Hepatocyte (in vitro differentiated cells): ENCODE measurements around the gene IZUMO1. TPM values are rescaled to one million over a fixed set of nuclear protein-coding genes. Genes with fewer than 3 reads are reported as not detected.

ENCODE experiments used
- DNase-seq: peaks from one replicate; pipeline ENCODE4 v3.0.0-alpha.2; 2016; ENCODE audit warnings: low spot score
- H2AFZ ChIP-seq: fragments of 200-600 bp; sonication (generic); 2 replicates; pipeline ENCODE4 v1.6.0; 2016; ENCODE audit warnings: antibody characterized with exemption, mild to moderate bottlenecking
- H3K27ac ChIP-seq: fragments of 200-600 bp; sonication (generic); 2 replicates; pipeline ENCODE4 v1.5.1; 2016; ENCODE audit warnings: mild to moderate bottlenecking
- H3K27me3 ChIP-seq: fragments of 200-600 bp; sonication (generic); 2 replicates; pipeline ENCODE4 v1.6.1; 2016
- H3K36me3 ChIP-seq: fragments of 200-600 bp; sonication (generic); replicated peaks from 2 replicates; pipeline ENCODE4 v1.5.1; 2016; ENCODE audit warnings: low read depth; ENCODE audit not compliant: insufficient read depth
- H3K4me1 ChIP-seq: fragments of 200-600 bp; sonication (generic); 2 replicates; pipeline ENCODE4 v1.5.1; 2016; ENCODE audit warnings: mild to moderate bottlenecking, moderate library complexity; ENCODE audit not compliant: insufficient read depth
- H3K4me2 ChIP-seq: fragments of 200-600 bp; sonication (generic); 2 replicates; pipeline ENCODE4 v1.6.0; 2016
- H3K4me3 ChIP-seq: fragments of 200-600 bp; sonication (generic); 2 replicates; pipeline ENCODE4 v1.5.1; 2016; ENCODE audit warnings: mild to moderate bottlenecking
- H3K79me2 ChIP-seq: fragments of 200-600 bp; sonication (generic); 2 replicates; pipeline ENCODE4 v1.6.0; 2017; ENCODE audit warnings: mild to moderate bottlenecking
- H3K9me2 ChIP-seq: fragments of 200-600 bp; sonication (generic); replicated peaks from 2 replicates; pipeline ENCODE4 v1.6.0; 2017; ENCODE audit warnings: mild to moderate bottlenecking; ENCODE audit not compliant: insufficient read depth
- H3K9me3 ChIP-seq: fragments of 200-600 bp; sonication (generic); 2 replicates; pipeline ENCODE4 v1.5.1; 2016; ENCODE audit warnings: low read depth, mild to moderate bottlenecking
- H4K20me1 ChIP-seq: fragments of 200-600 bp; sonication (generic); 2 replicates; pipeline ENCODE4 v1.6.0; 2016; ENCODE audit warnings: mild to moderate bottlenecking; ENCODE audit not compliant: insufficient read depth, poor library complexity, severe bottlenecking
- EZH2 ChIP-seq: fragments of 200-600 bp; sonication (generic); IDR thresholded peaks from 2 replicates; pipeline ENCODE4 v1.6.1; 2016; ENCODE audit warnings: antibody characterized with exemption, mild to moderate bottlenecking, borderline replicate concordance
- EZH2phosphoT487 ChIP-seq: fragments of 200-600 bp; sonication (generic); IDR thresholded peaks from one replicate; pipeline ENCODE4 v1.6.1; 2018; ENCODE audit warnings: antibody characterized with exemption, mild to moderate bottlenecking, low read depth, moderate library complexity; ENCODE audit not compliant: unreplicated experiment, severe bottlenecking
- WGBS: methylation state at CpG from one replicate; pipeline ENCODE4 v1.1.6; 2016; ENCODE audit warnings: low lambda C conversion rate; ENCODE audit errors: missing lambda C conversion rate; 5-methylcytosine and 5-hydroxymethylcytosine counted together
- polyA plus RNA-seq: library from polyadenylated mRNA; unstranded; fragments of >200 nt; fragmentation: Nextera tagmentation; extraction: Ambion mirVana; gene quantifications from 2 replicates; pipeline ENCODE4 v1.2.1, GENCODE V29; 2016
- total RNA-seq: library from RNA; depleted of rRNA; stranded (reverse); fragments of >200 nt; gene quantifications from 2 replicates; pipeline ENCODE4 v1.2.3, GENCODE V29; 2014
- TF ChIP-seq, protein P1 (sequence below): fragments of 200-600 bp; sonication (generic); IDR thresholded peaks from 2 replicates; pipeline ENCODE4 v1.5.1; 2016; ENCODE audit warnings: antibody characterized with exemption, mild to moderate bottlenecking; ENCODE audit not compliant: poor library complexity

The IZUMO1 gene
- total and polyA plus RNA-seq, 2 experiments from 2014 or later = 0.52 to 0.57 TPM

DNA sequence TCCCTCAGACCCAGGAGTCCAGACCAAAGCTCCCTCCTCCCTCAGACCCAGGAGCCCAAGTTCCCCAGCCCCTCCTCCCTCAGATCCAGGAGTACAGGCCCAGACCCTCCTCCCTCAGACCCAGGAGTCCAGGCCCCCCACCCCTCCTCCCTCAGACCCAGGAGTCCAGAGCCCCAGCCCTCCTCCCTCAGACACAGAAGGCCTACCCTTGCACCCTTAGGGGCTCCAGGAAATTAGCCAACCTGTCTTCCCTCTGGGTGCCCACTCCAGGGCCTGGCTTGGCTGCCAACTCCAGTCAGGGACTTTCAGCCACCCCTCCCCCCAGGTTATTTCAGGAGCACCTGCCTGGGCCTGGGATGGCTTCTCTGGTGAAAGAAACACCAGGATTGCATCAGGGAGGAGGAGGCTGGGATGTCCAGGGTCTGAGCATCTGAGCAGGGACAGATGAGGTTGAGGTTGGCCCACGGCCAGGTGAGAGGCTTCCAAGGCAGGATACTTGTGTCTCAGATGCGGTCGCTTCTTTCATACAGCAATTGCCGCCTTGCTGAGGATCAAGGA, 8.5 kb upstream of the IZUMO1 start, which contains the start of gene FGF21:
Gene FGF21, plus strand, starts transcription at position 441 of the 558 bp plus-strand sequence. CDS start 713 bp downstream, outside the sequence.
- H3K9me2 ChIP-seq = no peaks in the 10 kb centered on the region
- no peak for DNase-seq
- H3K27me3 ChIP-seq = peaks cover 11% of the 10 kb centered on the region
- TF ChIP-seq EZH2phosphoT487 (no peak), EZH2 (no peak)
- TF ChIP-seq, protein P1, sequence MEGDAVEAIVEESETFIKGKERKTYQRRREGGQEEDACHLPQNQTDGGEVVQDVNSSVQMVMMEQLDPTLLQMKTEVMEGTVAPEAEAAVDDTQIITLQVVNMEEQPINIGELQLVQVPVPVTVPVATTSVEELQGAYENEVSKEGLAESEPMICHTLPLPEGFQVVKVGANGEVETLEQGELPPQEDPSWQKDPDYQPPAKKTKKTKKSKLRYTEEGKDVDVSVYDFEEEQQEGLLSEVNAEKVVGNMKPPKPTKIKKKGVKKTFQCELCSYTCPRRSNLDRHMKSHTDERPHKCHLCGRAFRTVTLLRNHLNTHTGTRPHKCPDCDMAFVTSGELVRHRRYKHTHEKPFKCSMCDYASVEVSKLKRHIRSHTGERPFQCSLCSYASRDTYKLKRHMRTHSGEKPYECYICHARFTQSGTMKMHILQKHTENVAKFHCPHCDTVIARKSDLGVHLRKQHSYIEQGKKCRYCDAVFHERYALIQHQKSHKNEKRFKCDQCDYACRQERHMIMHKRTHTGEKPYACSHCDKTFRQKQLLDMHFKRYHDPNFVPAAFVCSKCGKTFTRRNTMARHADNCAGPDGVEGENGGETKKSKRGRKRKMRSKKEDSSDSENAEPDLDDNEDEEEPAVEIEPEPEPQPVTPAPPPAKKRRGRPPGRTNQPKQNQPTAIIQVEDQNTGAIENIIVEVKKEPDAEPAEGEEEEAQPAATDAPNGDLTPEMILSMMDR = no peak
- no peak within 1 kb of the TSS for H3K27ac ChIP-seq
- no peak within 1 kb of the TSS for H2AFZ ChIP-seq
- peaks cover 7% of the 10 kb centered on the region for H3K4me1 ChIP-seq
- no peak within 1 kb of the TSS for H3K4me2 ChIP-seq
- no peaks in the 10 kb centered on the region for H3K9me3 ChIP-seq
- H3K36me3 ChIP-seq = no peaks in the 10 kb centered on the region
- no peaks in the 10 kb centered on the region for H4K20me1 ChIP-seq
- H3K4me3 ChIP-seq = no peak within 1 kb of the TSS
- no peaks in the 10 kb centered on the region for H3K79me2 ChIP-seq
- 92% methylated on average over 4 of the region's 4 CpGs for WGBS

DNA sequence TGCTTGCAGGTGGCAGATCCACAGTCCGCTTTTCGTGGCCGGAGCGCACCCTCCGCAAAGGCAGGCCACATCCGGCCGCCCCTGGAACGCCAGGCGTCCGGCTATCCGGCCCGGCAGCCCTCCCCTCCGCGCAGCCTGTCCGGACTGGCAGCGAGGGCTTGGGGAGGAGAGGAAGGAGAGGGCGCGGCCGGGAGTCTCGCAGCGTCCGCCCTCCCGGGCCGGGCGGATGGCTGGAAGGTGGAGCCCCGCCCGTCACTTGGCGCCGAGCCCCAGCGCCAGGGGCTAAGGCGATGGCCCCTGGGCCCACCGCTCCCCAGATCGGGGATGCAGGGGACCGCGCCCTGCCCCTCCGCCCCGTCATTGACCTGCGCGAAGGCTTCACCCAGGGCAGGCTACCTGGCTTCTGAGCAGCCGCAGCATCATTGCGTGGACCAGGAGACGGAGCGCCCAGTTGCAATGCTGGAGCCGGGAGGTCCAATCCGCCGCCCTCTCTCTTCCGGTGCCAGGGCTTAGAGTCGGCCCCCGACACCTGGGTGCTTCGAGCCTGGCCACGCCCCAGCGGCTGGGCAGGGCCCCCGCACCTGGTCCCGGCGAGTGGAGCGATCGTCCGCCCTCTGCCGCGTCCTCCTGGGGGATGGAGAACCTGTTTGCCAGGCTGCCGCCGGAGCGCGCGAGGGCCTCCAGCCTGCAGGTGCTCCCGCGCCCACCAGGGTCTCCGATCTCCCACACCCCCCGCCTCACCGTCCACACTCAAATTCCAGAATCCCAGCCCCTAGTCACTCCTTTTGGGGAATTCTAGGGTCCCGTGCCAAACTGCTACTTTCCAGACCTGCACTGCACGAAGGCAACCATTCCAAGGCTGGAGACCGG, 6.0 kb upstream of the IZUMO1 start, which contains the start of gene FUT1:
Gene FUT1, minus strand, starts transcription at position 146 of the 870 bp plus-strand sequence. CDS start 1,360 bp downstream, outside the sequence.
- peaks cover 7% of the 10 kb centered on the region for H3K4me1 ChIP-seq
- H3K27me3 ChIP-seq = peaks cover 11% of the 10 kb centered on the region
- peak within 1 kb of the TSS; percentile 87 for H3K4me2 ChIP-seq
- peak; percentile 92 for DNase-seq
- H3K9me3 ChIP-seq = no peaks in the 10 kb centered on the region
- H4K20me1 ChIP-seq = no peaks in the 10 kb centered on the region
- peak within 1 kb of the TSS; percentile 67 for H3K27ac ChIP-seq
- no peaks in the 10 kb centered on the region for H3K79me2 ChIP-seq
- H3K36me3 ChIP-seq = no peaks in the 10 kb centered on the region
- H2AFZ ChIP-seq = peak within 1 kb of the TSS; percentile 52
- H3K4me3 ChIP-seq = peak within 1 kb of the TSS; percentile 28
- no peaks in the 10 kb centered on the region for H3K9me2 ChIP-seq
- 3% methylated on average over 63 of the region's 73 CpGs for WGBS
- TF ChIP-seq EZH2 = no peak
- TF ChIP-seq EZH2phosphoT487 = no peak
- TF ChIP-seq, protein P1 = no peak

DNA sequence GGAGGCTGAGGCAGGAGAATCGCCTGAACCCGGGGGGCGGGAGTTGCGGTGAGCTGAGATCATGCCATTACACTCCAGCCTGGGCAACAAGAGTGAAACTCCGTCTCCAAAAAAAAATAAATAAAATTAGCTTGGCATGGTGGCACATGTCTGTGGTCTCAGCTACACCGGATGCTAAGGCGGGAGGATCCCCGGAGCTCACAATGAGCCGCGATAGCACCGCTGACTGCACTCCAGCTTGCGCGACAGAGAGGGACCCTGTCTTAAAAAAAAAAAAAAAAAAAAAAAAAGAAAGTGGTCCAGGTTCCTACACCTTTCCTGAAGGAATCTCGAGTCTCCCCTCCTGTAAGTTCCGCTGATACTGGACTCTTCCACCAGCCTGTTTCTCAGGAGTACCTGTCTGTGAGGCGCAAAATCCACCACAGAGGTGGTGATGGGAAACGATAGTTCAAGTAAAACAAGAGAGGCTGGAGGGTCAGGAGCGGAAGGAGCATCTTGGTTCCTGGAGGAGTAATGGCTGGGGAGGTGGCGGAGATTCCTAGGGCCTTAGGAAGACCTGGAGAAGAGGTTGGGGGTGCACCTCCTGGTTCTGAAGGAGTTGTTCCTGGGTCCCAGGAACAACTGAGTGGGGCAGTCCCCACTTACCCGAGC, 5.3 kb upstream of the IZUMO1 start:
- WGBS = 23% methylated on average over 20 of the region's 20 CpGs
- H3K9me3 ChIP-seq = no peaks in the 10 kb centered on the region
- peak overlapping the region; percentile 49 for H2AFZ ChIP-seq
- no peaks in the 10 kb centered on the region for H3K36me3 ChIP-seq
- H3K4me2 ChIP-seq = peak overlapping the region; percentile 87
- H3K4me1 ChIP-seq = peaks cover 7% of the 10 kb centered on the region
- peak overlapping the region; percentile 28 for H3K4me3 ChIP-seq
- TF ChIP-seq EZH2 = no peak
- no peak for TF ChIP-seq EZH2phosphoT487
- TF ChIP-seq, protein P1 = no peak
- DNase-seq = no peak
- H3K9me2 ChIP-seq = no peaks in the 10 kb centered on the region
- H3K27me3 ChIP-seq = peaks cover 11% of the 10 kb centered on the region
- peak overlapping the region; percentile 39 for H3K27ac ChIP-seq
- H4K20me1 ChIP-seq = no peaks in the 10 kb centered on the region
- H3K79me2 ChIP-seq = no peaks in the 10 kb centered on the region
